Erythroblast (primary cell): Measurements from ENCODE around the gene SLC22A4.

Experiments
- GATA1 ChIP-seq: IDR thresholded peaks from 2 replicates; pipeline ENCODE4 v1.6.1; 2011; ENCODE audit warnings: low read depth, mild to moderate bottlenecking, control low read depth, low read length, moderate library complexity
- POLR2A ChIP-seq: IDR thresholded peaks from 2 replicates; pipeline ENCODE4 v1.6.1; 2011; ENCODE audit warnings: mild to moderate bottlenecking, low read length

DNA sequence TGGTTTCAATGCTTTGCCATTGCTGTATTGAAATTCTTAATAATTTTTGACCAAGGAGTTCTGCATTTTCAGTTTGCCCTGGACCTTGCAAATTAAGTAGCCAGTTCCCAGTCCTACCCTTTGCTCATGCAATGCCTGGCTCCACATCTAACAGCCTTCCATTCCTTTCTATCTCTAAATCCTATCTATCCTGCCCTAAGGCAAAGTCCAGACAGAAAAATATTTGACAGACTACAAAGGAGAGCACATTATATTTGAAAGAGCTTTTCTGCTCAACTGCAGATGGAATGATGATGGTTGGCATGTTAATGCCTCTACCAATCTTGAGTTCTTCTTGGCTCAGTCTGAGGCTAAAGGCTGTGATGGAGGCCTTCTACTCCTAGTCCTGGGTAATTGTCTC, 15.5 kb downstream of the SLC22A4 start:
- TF ChIP-seq POLR2A, result no peak
- TF ChIP-seq GATA1, result no peak
